SU-DHL-6 (cell line): ENCODE data around the gene ARMC9.

Experiments used
- CTCF ChIP-seq: fragments of 200-600 bp; sonication (generic); IDR thresholded peaks from one replicate; pipeline ENCODE4 v1.5.1; 2017; ENCODE audit warnings: antibody characterized with exemption, mild to moderate bottlenecking, low read length, moderate library complexity; ENCODE audit not compliant: insufficient read depth, poor library complexity, severe bottlenecking
- EZH2phosphoT487 ChIP-seq: fragments of 200-600 bp; sonication (generic), shearing (Covaris generic); conservative IDR thresholded peaks from 2 replicates; pipeline ENCODE4 v1.6.1; 2018; ENCODE audit warnings: mild to moderate bottlenecking, antibody characterized with exemption, low read length, moderate library complexity, mixed read lengths

GRCh38 chr2:231387904-231388724 lies 189.7 kb downstream of the ARMC9 start:
- TF ChIP-seq CTCF (no peak), EZH2phosphoT487 (no peak)
